Measurements from ENCODE around the gene CGGBP1. TPM values are rescaled to one million over a fixed set of nuclear protein-coding genes. Genes with fewer than 3 reads are reported as not detected.
"Not testable (repeated sequence)": the region's sequence is repeated elsewhere in the genome, so short reads cannot be mapped to it uniquely, and the experiment has no call there.

Gene CGGBP1
- total RNA-seq, 4 donors from 2014 or later: 28.6 to 39.9 (median 34.9) TPM

GRCh38 chr3:88025001-88025552 is 33.7 kb downstream of the CGGBP1 start:
- WGBS, 2 donors: 81 to 84% methylated on average over 4 of the region's 4 CpGs
- intact Hi-C loops (cut with DNase I; ENCODE audit: low total_unique reads): no loop called here
- no peak for DNase-seq (ENCODE audit: low spot score in 2 of 2)
- no peak overlapping the region for H3K4me3 ChIP-seq (ENCODE audit: low read depth, poor library complexity, severe bottlenecking)
- no peak for TF ChIP-seq POLR2A (IDR thresholded peaks at IDR 0.05)
- no peak for TF ChIP-seq CTCF (IDR thresholded peaks at IDR 0.05)

- H3K4me3 ChIP-seq (ENCODE audit: low read depth, poor library complexity, severe bottlenecking): no peak overlapping the region
- intact Hi-C loops (cut with DNase I; ENCODE audit: low total_unique reads): no loop called here
- TF ChIP-seq POLR2A (IDR thresholded peaks at IDR 0.05): no peak
- no peak for TF ChIP-seq CTCF (IDR thresholded peaks at IDR 0.05)
- 42 to 50% methylated on average over 2 of the region's 2 CpGs for WGBS, 2 donors
- no peak for DNase-seq (ENCODE audit: low spot score in 2 of 2)
These were observed 39.8 kb downstream of the CGGBP1 start for GRCh38 chr3:88019024-88019423.

DNA sequence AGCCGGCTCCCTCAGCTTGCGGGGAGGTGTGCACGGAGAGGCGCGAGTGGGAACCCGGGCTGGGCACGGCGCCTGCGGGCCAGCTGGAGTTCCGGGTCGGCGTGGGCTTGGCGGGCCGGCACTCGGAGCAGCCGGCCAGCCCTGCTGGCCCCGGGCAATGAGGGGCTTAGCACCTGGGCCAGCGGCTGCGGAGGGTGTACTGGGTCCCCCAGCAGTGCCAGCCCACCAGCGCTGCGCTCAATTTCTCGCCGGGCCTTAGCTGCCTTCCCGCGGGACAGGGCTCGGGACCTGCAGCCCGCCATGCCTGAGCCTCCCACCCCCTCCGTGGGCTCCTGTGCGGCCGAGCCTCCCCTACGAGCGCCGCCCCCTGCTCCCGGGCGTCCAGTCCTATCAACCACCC is 43.1 kb downstream of the CGGBP1 start:
- intact Hi-C loops (cut with DNase I; ENCODE audit: low total_unique reads); DNase-seq (ENCODE audit: low spot score in 2 of 2); H3K4me3 ChIP-seq (ENCODE audit: low read depth, poor library complexity, severe bottlenecking): not testable (repeated sequence)
- WGBS, 2 donors: 93 to 98% methylated on average over 17 to 24 of the region's 35 CpGs

- H3K4me3 ChIP-seq (ENCODE audit: low read depth, poor library complexity, severe bottlenecking): no peak overlapping the region
- DNase-seq (ENCODE audit: low spot score in 2 of 2): no peak
- TF ChIP-seq POLR2A (IDR thresholded peaks at IDR 0.05): no peak
- TF ChIP-seq CTCF (IDR thresholded peaks at IDR 0.05): no peak
- intact Hi-C loops (cut with DNase I; ENCODE audit: low total_unique reads): no loop called here
- whole genome bisulfite sequencing, 2 donors: 39 to 52% methylated on average over 2 of the region's 2 CpGs
These were observed 45.2 kb downstream of the CGGBP1 start for GRCh38 chr3:88013592-88013991.

GRCh38 chr3:88010810-88011209 is 48.0 kb downstream of the CGGBP1 start:
- intact Hi-C loops (cut with DNase I; ENCODE audit: low total_unique reads): no loop called here
- H3K4me3 ChIP-seq (ENCODE audit: low read depth, poor library complexity, severe bottlenecking): no peak overlapping the region
- DNase-seq (ENCODE audit: low spot score in 2 of 2): no peak
- 86 to 87% methylated on average over 5 of the region's 5 CpGs for WGBS, 2 donors
- TF ChIP-seq CTCF (IDR thresholded peaks at IDR 0.05) (no peak), POLR2A (IDR thresholded peaks at IDR 0.05) (no peak)

DNA sequence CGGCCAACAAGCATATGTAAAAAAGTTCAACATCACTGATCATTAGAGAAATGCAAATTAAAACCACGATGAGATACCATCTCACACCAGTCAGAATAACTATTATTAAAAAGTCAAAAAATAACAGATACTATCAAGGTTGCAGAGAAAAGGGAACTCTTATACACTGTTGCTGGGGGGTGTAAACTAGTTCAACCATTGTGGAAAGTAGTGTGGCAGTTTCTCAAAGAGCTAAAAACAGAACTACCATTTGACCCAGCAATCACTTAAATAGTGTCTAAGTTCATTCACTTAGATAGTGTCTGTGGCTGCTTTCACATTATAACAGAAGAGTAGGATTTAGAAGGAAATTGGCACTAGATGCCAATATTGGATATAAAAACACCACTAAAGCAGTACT is 49.7 kb downstream of the CGGBP1 start:
- TF ChIP-seq CTCF (IDR thresholded peaks at IDR 0.05) (no peak), POLR2A (IDR thresholded peaks at IDR 0.05) (no peak)
- no peak overlapping the region for H3K4me3 ChIP-seq (ENCODE audit: low read depth, poor library complexity, severe bottlenecking)
- no peak for DNase-seq (ENCODE audit: low spot score in 2 of 2)
- intact Hi-C loops (cut with DNase I; ENCODE audit: low total_unique reads): loop anchor here (10.0 kb wide), 1 partner anchor 664 kb away; no protein-coding TSS in a partner anchor
- WGBS, 2 donors: 75 to 90% methylated on average over 2 of the region's 2 CpGs
